ENCODE data around the gene TMEM164.

TMEM164 gene

GRCh38 chrX:110182362-110182761 lies 179.4 kb downstream of the TMEM164 start:
- no peak overlapping the region for H3K4me3 ChIP-seq (replicated peaks; ENCODE audit: low read depth, low read length)
- no peak for TF ChIP-seq CTCF (IDR thresholded peaks at IDR 0.05; ENCODE audit: low read depth, low read length, missing control alignments)
- DNase-seq (ENCODE audit: extremely low read depth, low read depth), result no peak

GRCh38 chrX:110182865-110183264 lies 180.0 kb downstream of the TMEM164 start:
- H3K4me3 ChIP-seq (replicated peaks; ENCODE audit: low read depth, low read length), result no peak overlapping the region
- no peak for DNase-seq (ENCODE audit: extremely low read depth, low read depth)
- no peak for TF ChIP-seq CTCF (IDR thresholded peaks at IDR 0.05; ENCODE audit: low read depth, low read length, missing control alignments)

GRCh38 chrX:110183314-110183713 lies 180.4 kb downstream of the TMEM164 start:
- no peak for DNase-seq (ENCODE audit: extremely low read depth, low read depth)

GRCh38 chrX:110188701-110189558 lies 186.0 kb downstream of the TMEM164 start:
- no peak for TF ChIP-seq CTCF (IDR thresholded peaks at IDR 0.05; ENCODE audit: low read depth, low read length, missing control alignments)
- no peak for DNase-seq (ENCODE audit: extremely low read depth, low read depth)

More at GRCh38 chrX:110183314-110183713, 180.4 kb downstream of the TMEM164 start:
- no peak for TF ChIP-seq CTCF (IDR thresholded peaks at IDR 0.05; ENCODE audit: low read depth, low read length, missing control alignments)
- no peak overlapping the region for H3K4me3 ChIP-seq (replicated peaks; ENCODE audit: low read depth, low read length)

GRCh38 chrX:110192516-110192915 lies 189.6 kb downstream of the TMEM164 start:
- no peak for TF ChIP-seq CTCF (IDR thresholded peaks at IDR 0.05; ENCODE audit: low read depth, low read length, missing control alignments)
- no peak overlapping the region for H3K4me3 ChIP-seq (replicated peaks; ENCODE audit: low read depth, low read length)
- DNase-seq (ENCODE audit: extremely low read depth, low read depth), result no peak

More at GRCh38 chrX:110188701-110189558, 186.0 kb downstream of the TMEM164 start:
- no peak overlapping the region for H3K4me3 ChIP-seq (replicated peaks; ENCODE audit: low read depth, low read length)

- DNase-seq (ENCODE audit: extremely low read depth, low read depth), result no peak
- no peak for TF ChIP-seq CTCF (IDR thresholded peaks at IDR 0.05; ENCODE audit: low read depth, low read length, missing control alignments)
- no peak overlapping the region for H3K4me3 ChIP-seq (replicated peaks; ENCODE audit: low read depth, low read length)
Observed at GRCh38 chrX:110194977-110195376, 192.1 kb downstream of the TMEM164 start.
